ENCODE data around the gene FOXF1.

The FOXF1 gene

GRCh38 chr16:86484240-86484639 is 26.1 kb upstream of the FOXF1 start:
- peaks cover 19% of the 10 kb centered on the region for H3K27me3 ChIP-seq (ENCODE audit: low read depth, low read length)
- H3K36me3 ChIP-seq (replicated peaks; ENCODE audit: low read depth, low read length) = no peaks in the 10 kb centered on the region
- no peak for TF ChIP-seq EZH2phosphoT487 (IDR thresholded peaks at IDR 0.05; ENCODE audit: low read depth)
- TF ChIP-seq CTCF (IDR thresholded peaks at IDR 0.05; ENCODE audit: low read depth, low read length) = no peak
- no peaks in the 10 kb centered on the region for H3K79me2 ChIP-seq (ENCODE audit: low read length)
- no peak overlapping the region for H3K9ac ChIP-seq (ENCODE audit: low read length)
- no peak overlapping the region for H2AFZ ChIP-seq (ENCODE audit: low read depth, low read length)
- H3K27ac ChIP-seq (ENCODE audit: low read length) = no peak overlapping the region
- H3K4me2 ChIP-seq (ENCODE audit: low read length) = no peak overlapping the region
- no peaks in the 10 kb centered on the region for H3K4me1 ChIP-seq (ENCODE audit: low read length)
- no peaks in the 10 kb centered on the region for H3K9me3 ChIP-seq (ENCODE audit: insufficient read depth, low read length)
- H3K4me3 ChIP-seq (ENCODE audit: low read length) = no peak overlapping the region
- H4K20me1 ChIP-seq (ENCODE audit: insufficient read depth, low read length) = no peaks in the 10 kb centered on the region

DNA sequence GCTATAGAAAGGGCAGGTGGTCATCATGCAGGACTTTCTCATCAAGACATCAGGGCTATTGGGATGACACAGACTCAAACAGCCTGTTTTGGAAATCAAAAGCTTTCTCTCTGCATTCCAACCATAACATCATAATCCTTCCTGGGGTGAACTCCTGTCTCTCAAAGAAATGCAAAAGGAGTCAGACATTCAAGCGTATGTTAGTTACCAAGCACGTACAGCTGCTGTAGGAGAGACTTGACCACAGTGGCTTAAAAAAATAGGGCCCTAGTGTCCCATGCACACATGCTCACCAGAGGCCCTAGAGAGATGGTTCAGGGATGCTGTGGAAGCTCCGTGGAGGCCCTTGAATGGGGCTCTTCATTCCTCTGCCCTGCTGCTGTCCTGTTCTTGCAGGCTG is 24.6 kb upstream of the FOXF1 start:
- Histone ChIP-seq H3K9ac (ENCODE audit: low read length) (no peak overlapping the region), H2AFZ (ENCODE audit: low read depth, low read length) (no peak overlapping the region), H4K20me1 (ENCODE audit: insufficient read depth, low read length) (no peaks in the 10 kb centered on the region), H3K4me1 (ENCODE audit: low read length) (no peaks in the 10 kb centered on the region), H3K27ac (ENCODE audit: low read length) (no peak overlapping the region), H3K4me3 (ENCODE audit: low read length) (no peak overlapping the region), H3K36me3 (replicated peaks; ENCODE audit: low read depth, low read length) (no peaks in the 10 kb centered on the region), H3K4me2 (ENCODE audit: low read length) (no peak overlapping the region), H3K9me3 (ENCODE audit: insufficient read depth, low read length) (no peaks in the 10 kb centered on the region), H3K27me3 (ENCODE audit: low read depth, low read length) (peaks cover 20% of the 10 kb centered on the region), H3K79me2 (ENCODE audit: low read length) (no peaks in the 10 kb centered on the region)
- TF ChIP-seq EZH2phosphoT487 (IDR thresholded peaks at IDR 0.05; ENCODE audit: low read depth) (no peak), CTCF (IDR thresholded peaks at IDR 0.05; ENCODE audit: low read depth, low read length) (no peak)

GRCh38 chr16:86490859-86491639 is 19.3 kb upstream of the FOXF1 start:
- H3K4me2 ChIP-seq (ENCODE audit: low read length) = no peak overlapping the region
- H3K27ac ChIP-seq (ENCODE audit: low read length) = no peak overlapping the region
- H3K9ac ChIP-seq (ENCODE audit: low read length) = no peak overlapping the region
- TF ChIP-seq CTCF (IDR thresholded peaks at IDR 0.05; ENCODE audit: low read depth, low read length) (no peak), EZH2phosphoT487 (IDR thresholded peaks at IDR 0.05; ENCODE audit: low read depth) (no peak)
- no peaks in the 10 kb centered on the region for H3K9me3 ChIP-seq (ENCODE audit: insufficient read depth, low read length)
- H2AFZ ChIP-seq (ENCODE audit: low read depth, low read length) = no peak overlapping the region
- H3K4me3 ChIP-seq (ENCODE audit: low read length) = no peak overlapping the region
- H3K4me1 ChIP-seq (ENCODE audit: low read length) = no peaks in the 10 kb centered on the region
- H4K20me1 ChIP-seq (ENCODE audit: insufficient read depth, low read length) = no peaks in the 10 kb centered on the region
- peaks cover 22% of the 10 kb centered on the region for H3K27me3 ChIP-seq (ENCODE audit: low read depth, low read length)
- H3K36me3 ChIP-seq (replicated peaks; ENCODE audit: low read depth, low read length) = no peaks in the 10 kb centered on the region
- H3K79me2 ChIP-seq (ENCODE audit: low read length) = no peaks in the 10 kb centered on the region

- Histone ChIP-seq H3K9me3 (ENCODE audit: insufficient read depth, low read length) (no peaks in the 10 kb centered on the region), H3K4me2 (ENCODE audit: low read length) (no peak overlapping the region), H2AFZ (ENCODE audit: low read depth, low read length) (no peak overlapping the region), H4K20me1 (ENCODE audit: insufficient read depth, low read length) (no peaks in the 10 kb centered on the region), H3K9ac (ENCODE audit: low read length) (no peak overlapping the region), H3K4me3 (ENCODE audit: low read length) (no peak overlapping the region), H3K27me3 (ENCODE audit: low read depth, low read length) (peaks cover 22% of the 10 kb centered on the region), H3K4me1 (ENCODE audit: low read length) (no peaks in the 10 kb centered on the region), H3K79me2 (ENCODE audit: low read length) (no peaks in the 10 kb centered on the region), H3K27ac (ENCODE audit: low read length) (no peak overlapping the region), H3K36me3 (replicated peaks; ENCODE audit: low read depth, low read length) (no peaks in the 10 kb centered on the region)
- no peak for TF ChIP-seq CTCF (IDR thresholded peaks at IDR 0.05; ENCODE audit: low read depth, low read length)
- no peak for TF ChIP-seq EZH2phosphoT487 (IDR thresholded peaks at IDR 0.05; ENCODE audit: low read depth)
These were observed 18.7 kb upstream of the FOXF1 start for GRCh38 chr16:86491640-86492023.

Data from OCI-LY3 (cell line).